PC-3 (cell line): ENCODE measurements around the gene SAP25. TPM values are rescaled to one million over a fixed set of nuclear protein-coding genes. Genes with fewer than 3 reads are reported as not detected.

ENCODE experiments used
- ATAC-seq: fragments of 200-7000 bp; cut with Tn5 transposase; 2 replicates; pipeline ENCODE4 v1.9.1; 2020; ENCODE audit warnings: mild to moderate bottlenecking, moderate library complexity
- BruUV-seq: library from RNA; stranded (reverse); fragments of 400-500 nt; replicated peaks from 2 replicates; lab custom pipeline; 2021; lab: Mats Ljungman, UMichigan
- CTCF ChIA-PET: fragments of 300-600 bp; sonication (Branson Sonifier 250); formaldehyde crosslinking; loops from one replicate; lab custom pipeline; 2022; ENCODE audit warnings: antibody characterized with exemption; lab: Charles Lee
- POLR2A ChIA-PET: fragments of 300-600 bp; sonication (Branson Sonifier 250); formaldehyde crosslinking; loops from one replicate; lab custom pipeline; 2022; ENCODE audit warnings: antibody characterized with exemption; ENCODE audit not compliant: unreplicated experiment; lab: Charles Lee
- DNase-seq: peaks from one replicate; pipeline ENCODE4 v3.0.0-alpha.2; 2015
- H2AFZ ChIP-seq: fragments of 300-600 bp; sonication (generic); 2 replicates; pipeline ENCODE4 v1.6.0; 2016; ENCODE audit warnings: antibody characterized with exemption, low read length
- H3F3A ChIP-seq: fragments of 300-600 bp; sonication (generic); one replicate; pipeline ENCODE4 v1.6.0; 2017; ENCODE audit warnings: antibody characterized with exemption, low read length, control low read depth, mild to moderate bottlenecking; ENCODE audit not compliant: unreplicated experiment
- H3K27ac ChIP-seq: fragments of 300-600 bp; sonication (generic); 2 replicates; pipeline ENCODE4 v1.5.1; 2016; ENCODE audit warnings: mild to moderate bottlenecking, low read length
- H3K27me3 ChIP-seq: fragments of 300-600 bp; sonication (generic); 2 replicates; pipeline ENCODE4 v1.6.1; 2016; ENCODE audit warnings: low read length, mixed read lengths
- H3K36me3 ChIP-seq: fragments of 300-600 bp; sonication (generic); 2 replicates; pipeline ENCODE4 v1.6.1; 2016; ENCODE audit warnings: low read depth, mixed run types, low read length, mixed read lengths
- H3K4me1 ChIP-seq: fragments of 300-600 bp; sonication (generic); 2 replicates; pipeline ENCODE4 v1.5.1; 2016; ENCODE audit warnings: low read length; ENCODE audit not compliant: insufficient read depth
- H3K4me2 ChIP-seq: fragments of 300-600 bp; sonication (generic); 2 replicates; pipeline ENCODE4 v1.6.0; 2016; ENCODE audit warnings: low read length
- H3K4me3 ChIP-seq: fragments of 300-600 bp; sonication (generic); 2 replicates; pipeline ENCODE4 v1.5.1; 2016; ENCODE audit warnings: mild to moderate bottlenecking, low read length, mixed read lengths
- H3K79me2 ChIP-seq: fragments of 300-600 bp; sonication (generic); 2 replicates; pipeline ENCODE4 v1.6.1; 2017; ENCODE audit warnings: low read length, mixed read lengths
- H3K9ac ChIP-seq: fragments of 300-600 bp; sonication (generic); 2 replicates; pipeline ENCODE4 v1.6.0; 2016; ENCODE audit warnings: mild to moderate bottlenecking, low read length
- H3K9me2 ChIP-seq: fragments of 300-600 bp; sonication (generic); replicated peaks from 2 replicates; pipeline ENCODE4 v1.6.1; 2016; ENCODE audit warnings: mixed run types, low read length, mixed read lengths
- H3K9me3 ChIP-seq: fragments of 300-600 bp; sonication (generic); 2 replicates; pipeline ENCODE4 v1.6.1; 2016; ENCODE audit warnings: low read length, mixed read lengths
- H4K20me1 ChIP-seq: fragments of 300-600 bp; sonication (generic); 2 replicates; pipeline ENCODE4 v1.6.1; 2016; ENCODE audit warnings: low read length, mixed read lengths
- CTCF ChIP-seq: fragments of 300-600 bp; sonication (generic); conservative IDR thresholded peaks from 2 replicates; pipeline ENCODE4 v1.5.1; 2017; ENCODE audit warnings: antibody characterized with exemption, low read depth, mild to moderate bottlenecking, low read length
- EZH2 ChIP-seq: fragments of 300-600 bp; sonication (generic); IDR thresholded peaks from one replicate; pipeline ENCODE4 v1.6.1; 2017; ENCODE audit warnings: antibody characterized with exemption, mild to moderate bottlenecking, low read length; ENCODE audit not compliant: unreplicated experiment
- EZH2phosphoT487 ChIP-seq: fragments of 300-600 bp; sonication (generic); IDR thresholded peaks from 2 replicates; pipeline ENCODE4 v1.6.1; 2018; ENCODE audit warnings: mild to moderate bottlenecking, antibody characterized with exemption, low read length, borderline replicate concordance
- intact Hi-C: fragments of 100-400 bp; cut with micrococcal nuclease; formaldehyde crosslinking; loops from 2 replicates; pipeline ENCODE4 v1.9.0; 2023
- total RNA-seq: library from RNA; depleted of rRNA; stranded (reverse); fragments of >200 nt; gene quantifications from 2 replicates; pipeline ENCODE4 v1.2.3, GENCODE V29; 2014

The SAP25 gene
- total RNA-seq, 1 experiment from 2014 or later = 0.22 TPM

- intact Hi-C loops = loop anchor here (2.0 kb wide), 3 partner anchors 18 to 86 kb away; partner anchors contain the start of genes FBXO24, GNB2 and LRCH4
- CTCF ChIA-PET = interaction anchor here (0.6 kb wide), 1 partner anchor 16 kb away, joined by 4 read pairs; no protein-coding TSS in a partner anchor
- peak; percentile 50 for ATAC-seq
Observed at GRCh38 chr7:100604976-100605911, 31.5 kb upstream of the SAP25 start.

GRCh38 chr7:100604028-100604975, 30.6 kb upstream of the SAP25 start:
- Histone ChIP-seq H3K36me3 (no peaks in the 10 kb centered on the region), H3K79me2 (no peaks in the 10 kb centered on the region), H3K9ac (peak overlapping the region; percentile 54), H3K9me3 (no peaks in the 10 kb centered on the region), H3K27me3 (no peaks in the 10 kb centered on the region), H3K9me2 (no peaks in the 10 kb centered on the region), H2AFZ (peak overlapping the region; percentile 90), H3K4me3 (peak overlapping the region; percentile 80), H3F3A (no peaks in the 10 kb centered on the region), H4K20me1 (no peaks in the 10 kb centered on the region), H3K4me1 (peaks cover 24% of the 10 kb centered on the region), H3K27ac (no peak overlapping the region), H3K4me2 (peak overlapping the region; percentile 100)
- intact Hi-C loops = loop anchor here (2.0 kb wide), 3 partner anchors 18 to 86 kb away; partner anchors contain the start of genes FBXO24, GNB2 and LRCH4
- CTCF ChIA-PET = interaction anchor here (0.6 kb wide), 1 partner anchor 16 kb away, joined by 4 read pairs; no protein-coding TSS in a partner anchor
- TF ChIP-seq EZH2 (no peak), CTCF (peak; percentile 52)
- POLR2A ChIA-PET = no interaction called here
- no TSS peak for BruUV-seq
- ATAC-seq = peak; percentile 65
- DNase-seq = peak; percentile 59

More at GRCh38 chr7:100604976-100605911, 31.5 kb upstream of the SAP25 start:
- Histone ChIP-seq H3K27me3 (no peaks in the 10 kb centered on the region), H3K9ac (peak overlapping the region; percentile 54), H3F3A (no peaks in the 10 kb centered on the region), H3K36me3 (no peaks in the 10 kb centered on the region), H3K79me2 (no peaks in the 10 kb centered on the region), H2AFZ (peak overlapping the region; percentile 90), H3K9me2 (no peaks in the 10 kb centered on the region), H3K4me1 (peaks cover 24% of the 10 kb centered on the region), H3K9me3 (no peaks in the 10 kb centered on the region), H3K27ac (no peak overlapping the region), H3K4me3 (peak overlapping the region; percentile 80), H4K20me1 (no peaks in the 10 kb centered on the region), H3K4me2 (peak overlapping the region; percentile 100)
- peak; percentile 35 for DNase-seq
- BruUV-seq = TSS peak; percentile 47
- TF ChIP-seq EZH2phosphoT487 = no peak
- POLR2A ChIA-PET = interaction anchor here (0.6 kb wide), 1 partner anchor 284 kb away, joined by 4 read pairs; the partner anchor contains the start of gene UFSP1

- Histone ChIP-seq H3K9me3 (no peaks in the 10 kb centered on the region), H3K36me3 (no peaks in the 10 kb centered on the region), H3K9ac (no peak overlapping the region), H3K27me3 (no peaks in the 10 kb centered on the region), H3K27ac (no peak overlapping the region), H2AFZ (peak overlapping the region; percentile 74), H3K9me2 (no peaks in the 10 kb centered on the region), H3K79me2 (no peaks in the 10 kb centered on the region), H4K20me1 (no peaks in the 10 kb centered on the region), H3K4me1 (peaks cover 24% of the 10 kb centered on the region), H3K4me3 (peak overlapping the region; percentile 54), H3F3A (no peaks in the 10 kb centered on the region), H3K4me2 (peak overlapping the region; percentile 82)
- no TSS peak for BruUV-seq
- POLR2A ChIA-PET = no interaction called here
- DNase-seq = no peak
- intact Hi-C loops = loop anchor here (2.0 kb wide), 3 partner anchors 17 to 87 kb away; partner anchors contain the start of genes FBXO24, GNB2 and LRCH4
- TF ChIP-seq CTCF (no peak), EZH2 (no peak), EZH2phosphoT487 (no peak)
- CTCF ChIA-PET = no interaction called here
- no peak for ATAC-seq
Observed at GRCh38 chr7:100603726-100604027, 30.0 kb upstream of the SAP25 start.
